Testis (tissue), 3 donors: Measurements from ENCODE around the gene ZC3H7B. TPM values are rescaled to one million over a fixed set of nuclear protein-coding genes. Genes with fewer than 3 reads are reported as not detected.

Source experiments
- DNase-seq: peaks from one replicate; pipeline ENCODE4 v3.0.0-alpha.2; 2019
- H3K27ac ChIP-seq, 2 donors: fragments of 200-600 bp; sonication (generic); one replicate each; pipeline ENCODE4 v1.5.1; 2019
- H3K27me3 ChIP-seq: fragments of 200-600 bp; sonication (generic); one replicate; pipeline ENCODE4 v1.5.1; 2019
- H3K36me3 ChIP-seq: fragments of 200-600 bp; sonication (generic); one replicate; pipeline ENCODE4 v1.5.1; 2017; ENCODE audit warnings: low read depth; ENCODE audit errors: missing control alignments
- H3K4me1 ChIP-seq: fragments of 200-600 bp; sonication (generic); one replicate; pipeline ENCODE4 v1.5.1; 2019
- H3K4me3 ChIP-seq, 2 donors: fragments of 200-600 bp; sonication (generic); one replicate each; pipeline ENCODE4 v1.5.1; 2017 to 2019
- H3K9me3 ChIP-seq: fragments of 200-600 bp; sonication (generic); one replicate; pipeline ENCODE4 v1.5.1; 2017
- CTCF ChIP-seq, 3 experiments: fragments of 450-650 bp in 2 of 3; fragments of 200-600 bp in 1 of 3; sonication (generic) in 1 of 3; IDR thresholded peaks; one replicate each; pipeline ENCODE4 v1.5.1; 2016 to 2019; ENCODE audit warnings: antibody characterized with exemption in 3 of 3, mild to moderate bottlenecking in 2 of 3, moderate library complexity in 1 of 3
- POLR2A ChIP-seq: fragments of 450-650 bp; IDR thresholded peaks from one replicate; pipeline ENCODE4 v1.6.1; 2017; ENCODE audit warnings: antibody characterized with exemption, mild to moderate bottlenecking, moderate library complexity
- WGBS, 2 donors: methylation state at CpG; one replicate each; pipeline ENCODE4 v1.1.5; 2018; 5-methylcytosine and 5-hydroxymethylcytosine counted together
- intact Hi-C: fragments of 100-400 bp; cut with DNase I; formaldehyde crosslinking; loops from one replicate; pipeline ENCODE4 v1.15.1; 2023; ENCODE audit warnings: low total_unique reads
- polyA plus RNA-seq: library from polyadenylated mRNA; stranded (reverse); fragments of 350-450 nt; fragmentation: Illumina TruSeq; extraction: RNeasy Lipid Tissue Mini Kit (QIAGEN cat#74804); gene quantifications from one replicate; pipeline ENCODE4 v1.2.3, GENCODE V29; 2014; ENCODE audit warnings: low read depth, low replicate concordance; ENCODE audit not compliant: insufficient read depth
- total RNA-seq, 2 donors: library from RNA; depleted of rRNA; stranded (reverse); fragments of >200 nt; gene quantifications; one replicate each; pipeline ENCODE4 v1.2.3, GENCODE V29; 2016

ZC3H7B gene
- total and polyA plus RNA-seq, 3 donors from 2014 or later: 38.9 to 63.0 (median 56.4) TPM

GRCh38 chr22:41354979-41355378 lies 53.7 kb downstream of the ZC3H7B start:
- Histone ChIP-seq H3K4me1 (no peaks in the 10 kb centered on the region), H3K27me3 (no peaks in the 10 kb centered on the region), H3K27ac (peak overlapping the region; percentile 20 to 64), H3K4me3 (no peak overlapping the region), H3K36me3 (no peaks in the 10 kb centered on the region), H3K9me3 (no peaks in the 10 kb centered on the region)
- TF ChIP-seq CTCF (IDR thresholded peaks at IDR 0.05) (no peak), POLR2A (no peak)
- DNase-seq: peak; percentile 77
- WGBS, 2 donors: 76% methylated on average over 10 of the region's 10 CpGs
- intact Hi-C loops: no loop called here

- TF ChIP-seq POLR2A (no peak), CTCF (IDR thresholded peaks at IDR 0.05) (no peak)
- intact Hi-C loops: no loop called here
- H3K4me3 ChIP-seq: no peak overlapping the region
- 89 to 90% methylated on average over 12 to 17 of the region's 17 CpGs for WGBS, 2 donors
- no peak for DNase-seq
- H3K9me3 ChIP-seq: no peaks in the 10 kb centered on the region
- no peak overlapping the region for H3K27ac ChIP-seq
- H3K36me3 ChIP-seq: no peaks in the 10 kb centered on the region
- no peaks in the 10 kb centered on the region for H3K27me3 ChIP-seq
- H3K4me1 ChIP-seq: no peaks in the 10 kb centered on the region
Measured at GRCh38 chr22:41355895-41356294, 54.6 kb downstream of the ZC3H7B start.

- H3K27ac ChIP-seq: no peak overlapping the region
- H3K36me3 ChIP-seq: no peaks in the 10 kb centered on the region
Measured at GRCh38 chr22:41356430-41357028, 55.2 kb downstream of the ZC3H7B start.

GRCh38 chr22:41357191-41357590 lies 55.9 kb downstream of the ZC3H7B start:
- intact Hi-C loops: no loop called here
- Histone ChIP-seq H3K4me1 (no peaks in the 10 kb centered on the region), H3K9me3 (no peaks in the 10 kb centered on the region), H3K4me3 (no peak overlapping the region), H3K36me3 (no peaks in the 10 kb centered on the region), H3K27ac (no peak overlapping the region), H3K27me3 (no peaks in the 10 kb centered on the region)
- no peak for TF ChIP-seq POLR2A
- no peak for TF ChIP-seq CTCF (IDR thresholded peaks at IDR 0.05)
- WGBS, 2 donors: 80 to 91% methylated on average over 1 to 15 of the region's 16 CpGs
- DNase-seq: no peak

More at GRCh38 chr22:41356430-41357028, 55.2 kb downstream of the ZC3H7B start:
- intact Hi-C loops: no loop called here
- Histone ChIP-seq H3K4me1 (no peaks in the 10 kb centered on the region), H3K4me3 (no peak overlapping the region), H3K27me3 (no peaks in the 10 kb centered on the region), H3K9me3 (no peaks in the 10 kb centered on the region)
- no peak for DNase-seq
- no peak for TF ChIP-seq POLR2A
- no peak for TF ChIP-seq CTCF (IDR thresholded peaks at IDR 0.05)
- 92% methylated on average over 25 of the region's 25 CpGs; no CpG with 5 or more reads in 1 of the 2 donors for WGBS, 2 donors

- WGBS, 2 donors: 84 to 85% methylated on average over 16 to 17 of the region's 17 CpGs
- TF ChIP-seq POLR2A (no peak), CTCF (IDR thresholded peaks at IDR 0.05) (no peak)
- no peaks in the 10 kb centered on the region for H3K9me3 ChIP-seq
- H3K27ac ChIP-seq: no peak overlapping the region
- DNase-seq: no peak
- intact Hi-C loops: no loop called here
- H3K27me3 ChIP-seq: no peaks in the 10 kb centered on the region
- no peaks in the 10 kb centered on the region for H3K4me1 ChIP-seq
- no peaks in the 10 kb centered on the region for H3K36me3 ChIP-seq
- no peak overlapping the region for H3K4me3 ChIP-seq
Measured at GRCh38 chr22:41358927-41359326, 57.6 kb downstream of the ZC3H7B start.
